Breast epithelium (tissue), 3 donors: ENCODE measurements around the gene WDR1.

Experiments used
- POLR2A ChIP-seq: fragments of 450-650 bp; IDR thresholded peaks from one replicate; pipeline ENCODE4 v1.6.1; 2016; ENCODE audit warnings: antibody characterized with exemption, mild to moderate bottlenecking, moderate library complexity
- POLR2AphosphoS5 ChIP-seq, 3 donors: sonication (generic); formaldehyde crosslinking; IDR thresholded peaks; one replicate each; pipeline ENCODE4 v1.6.1; 2017; ENCODE audit warnings: antibody characterized with exemption in 3 of 3
- TF ChIP-seq, protein P1 (sequence below), 3 donors: fragments of 450-650 bp; IDR thresholded peaks; one replicate each; pipeline ENCODE4 v1.5.1; 2016 to 2017; ENCODE audit warnings: antibody characterized with exemption in 3 of 3, mild to moderate bottlenecking in 3 of 3, moderate library complexity in 3 of 3

DNA sequence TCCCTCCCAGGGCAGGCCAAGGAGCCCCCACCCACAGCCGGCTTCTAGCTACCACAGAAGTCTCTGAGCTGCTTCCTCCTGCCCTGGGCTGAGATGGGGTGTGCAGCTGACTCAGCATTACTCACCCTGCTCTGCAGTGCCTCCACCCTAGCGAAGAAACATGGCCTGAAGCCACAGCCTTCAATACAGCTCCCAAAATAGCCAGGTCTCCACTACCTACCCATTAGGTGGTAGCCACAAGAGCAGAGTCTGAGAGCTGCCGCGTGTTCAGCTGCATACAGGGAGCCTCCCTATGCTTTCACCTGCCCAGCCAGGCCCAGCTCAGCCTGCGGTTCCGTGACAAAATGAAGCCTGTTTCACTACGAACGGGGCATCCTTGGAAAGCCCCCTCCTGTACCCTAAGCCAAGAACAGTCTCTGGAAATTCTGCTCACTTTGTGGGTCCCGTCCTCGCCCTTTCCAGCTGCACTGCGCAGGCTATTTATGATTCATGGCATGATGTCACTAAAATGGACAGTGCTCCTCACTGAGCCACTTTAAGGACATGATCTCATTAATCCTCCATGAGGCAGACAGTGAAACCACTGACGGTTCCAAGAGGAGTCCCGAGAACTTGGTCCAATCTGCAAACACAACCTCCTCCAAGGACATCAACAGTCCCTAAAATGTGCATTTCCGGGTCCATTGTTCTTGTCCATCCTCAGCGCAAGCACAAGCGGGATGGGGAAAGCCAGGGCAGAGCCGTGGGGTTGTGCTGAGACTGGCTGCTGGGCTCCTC is 20.2 kb downstream of the WDR1 start:
- TF ChIP-seq POLR2A (no peak), POLR2AphosphoS5 (IDR thresholded peaks at IDR 0.05) (no peak)
- TF ChIP-seq, protein P1, sequence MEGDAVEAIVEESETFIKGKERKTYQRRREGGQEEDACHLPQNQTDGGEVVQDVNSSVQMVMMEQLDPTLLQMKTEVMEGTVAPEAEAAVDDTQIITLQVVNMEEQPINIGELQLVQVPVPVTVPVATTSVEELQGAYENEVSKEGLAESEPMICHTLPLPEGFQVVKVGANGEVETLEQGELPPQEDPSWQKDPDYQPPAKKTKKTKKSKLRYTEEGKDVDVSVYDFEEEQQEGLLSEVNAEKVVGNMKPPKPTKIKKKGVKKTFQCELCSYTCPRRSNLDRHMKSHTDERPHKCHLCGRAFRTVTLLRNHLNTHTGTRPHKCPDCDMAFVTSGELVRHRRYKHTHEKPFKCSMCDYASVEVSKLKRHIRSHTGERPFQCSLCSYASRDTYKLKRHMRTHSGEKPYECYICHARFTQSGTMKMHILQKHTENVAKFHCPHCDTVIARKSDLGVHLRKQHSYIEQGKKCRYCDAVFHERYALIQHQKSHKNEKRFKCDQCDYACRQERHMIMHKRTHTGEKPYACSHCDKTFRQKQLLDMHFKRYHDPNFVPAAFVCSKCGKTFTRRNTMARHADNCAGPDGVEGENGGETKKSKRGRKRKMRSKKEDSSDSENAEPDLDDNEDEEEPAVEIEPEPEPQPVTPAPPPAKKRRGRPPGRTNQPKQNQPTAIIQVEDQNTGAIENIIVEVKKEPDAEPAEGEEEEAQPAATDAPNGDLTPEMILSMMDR (IDR thresholded peaks at IDR 0.05), result no peak
